RCC 7860 (cell line): ENCODE results near the gene SH3BP5L.
"Not testable (repeated sequence)": the region's sequence is repeated elsewhere in the genome, so short reads cannot be mapped to it uniquely, and the experiment has no call there.

Experiments used
- DNase-seq: peaks from one replicate; pipeline ENCODE4 v3.0.0-alpha.2; 2015; ENCODE audit warnings: low spot score
- FAIRE-seq: peaks from 2 replicates; lab custom pipeline; 2012; peaks lifted over from hg19 to GRCh38; lab: Jason Lieb, UNC

Gene SH3BP5L

DNA sequence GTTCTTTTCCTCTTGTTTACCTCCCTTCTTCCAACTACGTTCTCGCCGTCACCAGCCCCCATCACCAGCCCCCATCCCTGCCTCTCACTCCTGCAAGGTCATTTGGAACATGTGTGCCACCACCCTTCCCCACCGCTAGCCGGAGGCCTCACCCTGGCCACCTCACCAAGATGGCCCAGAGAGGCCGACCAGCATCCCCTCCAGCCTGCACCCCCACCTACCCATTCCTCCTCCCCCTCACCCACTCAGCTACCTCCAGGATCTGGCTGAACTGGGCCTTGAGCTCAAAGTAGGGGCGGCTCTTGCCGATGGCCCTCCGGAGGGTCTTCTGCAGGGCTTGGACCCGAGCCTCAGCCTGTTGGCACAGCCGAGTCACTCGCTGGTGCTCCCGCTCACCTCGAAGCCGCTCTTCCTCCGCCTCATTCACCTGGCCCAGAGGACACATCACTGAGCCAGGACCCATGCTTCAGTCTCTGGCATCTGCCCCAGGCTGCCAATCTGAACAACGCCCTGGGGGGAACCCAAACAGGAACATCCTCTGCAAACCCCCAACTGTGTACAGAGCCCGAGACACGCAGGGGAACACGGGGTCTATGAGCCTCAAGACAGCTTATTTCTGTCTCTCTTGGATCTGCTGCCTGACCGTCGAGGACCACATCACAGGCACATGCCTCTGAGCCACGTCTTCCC, 12.8 kb downstream of the SH3BP5L start:
- DNase-seq = no peak
- FAIRE-seq = no peak

DNA sequence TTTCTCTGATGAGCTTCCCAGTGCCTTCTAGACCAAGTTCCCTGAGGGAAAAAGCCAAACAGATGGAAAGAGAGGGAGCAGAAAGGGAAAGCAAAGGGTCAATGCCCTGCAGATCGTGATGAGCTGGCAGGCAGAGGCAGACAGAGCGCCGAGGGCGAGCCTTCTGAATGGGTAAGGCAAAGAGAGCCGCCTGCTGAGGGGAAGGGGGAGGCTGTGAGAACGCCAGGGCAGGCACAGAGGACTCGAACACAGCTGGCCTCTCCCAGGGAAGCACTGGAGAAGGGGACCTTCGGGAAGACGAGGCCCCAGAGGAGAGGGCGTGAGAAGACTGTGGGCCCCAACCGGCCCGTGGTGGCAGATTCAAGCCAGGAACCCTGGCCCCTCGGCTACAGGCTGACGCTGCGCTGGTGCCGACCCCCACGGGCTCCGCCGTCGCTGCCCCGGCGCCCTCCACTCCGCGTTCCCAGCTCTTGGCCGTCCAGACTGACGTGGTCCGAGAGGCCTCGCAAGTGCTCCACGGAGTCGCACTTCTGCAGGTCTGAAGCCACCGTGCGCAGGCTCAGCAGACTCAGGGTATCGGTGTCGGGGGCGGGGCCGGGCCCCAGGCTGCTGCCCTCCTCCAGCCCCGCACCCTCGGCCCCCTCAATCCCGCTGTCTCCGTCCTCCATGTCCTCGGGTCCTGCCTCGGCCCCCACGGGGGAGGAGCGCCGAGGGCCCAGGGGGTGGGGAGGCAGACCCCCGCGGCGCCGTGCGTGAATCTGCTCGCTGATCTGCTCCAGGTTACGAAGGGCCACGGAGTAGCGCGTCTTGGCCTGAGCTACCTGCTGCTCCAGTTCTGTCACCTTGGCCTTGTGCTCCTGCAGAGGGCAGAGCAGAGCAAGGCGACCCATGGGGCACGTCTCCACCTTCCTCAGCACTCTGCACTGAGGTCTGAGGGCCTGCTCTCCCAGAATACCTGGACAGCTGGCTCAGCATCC, 13.9 kb downstream of the SH3BP5L start:
- no peak for DNase-seq
- no peak for FAIRE-seq

DNA sequence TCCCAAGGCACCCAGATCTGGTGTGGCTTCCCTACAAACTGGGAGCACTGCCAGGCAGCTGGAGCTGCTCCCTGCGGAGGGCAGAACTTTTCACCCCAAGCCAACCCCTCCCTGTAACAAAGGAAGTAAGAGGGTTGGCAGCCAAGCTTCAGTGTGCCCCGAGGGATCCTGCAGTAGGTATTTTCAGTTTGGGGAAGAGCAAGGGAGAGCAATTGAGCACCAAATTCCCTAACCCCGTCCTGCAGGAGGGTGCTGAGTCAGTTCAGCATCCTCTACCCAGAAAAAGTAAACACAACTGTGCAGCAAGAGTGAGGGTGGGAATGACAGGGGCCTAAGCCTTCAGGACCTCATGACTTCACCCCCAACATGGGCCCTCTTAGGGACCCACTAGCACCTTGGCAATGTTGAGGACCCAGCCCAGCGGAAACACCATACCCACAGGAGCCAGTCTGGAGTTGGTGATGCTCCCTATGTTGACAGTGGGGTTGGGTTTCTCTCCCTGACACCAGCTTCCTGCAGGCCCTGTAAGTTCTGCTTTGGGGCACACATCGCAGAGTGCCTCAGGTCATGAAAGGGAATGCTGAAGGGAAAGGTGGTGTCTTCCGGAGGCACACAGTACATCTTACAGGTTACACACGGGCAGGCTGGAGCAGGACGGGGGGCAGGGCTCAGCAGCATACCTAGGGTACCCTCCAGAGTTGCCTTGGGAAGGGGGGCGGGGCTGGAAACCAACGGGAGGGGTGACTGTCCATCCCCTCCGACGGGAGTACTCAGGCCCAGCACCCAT, 14.8 kb downstream of the SH3BP5L start:
- DNase-seq (no peak), FAIRE-seq (no peak)

DNA sequence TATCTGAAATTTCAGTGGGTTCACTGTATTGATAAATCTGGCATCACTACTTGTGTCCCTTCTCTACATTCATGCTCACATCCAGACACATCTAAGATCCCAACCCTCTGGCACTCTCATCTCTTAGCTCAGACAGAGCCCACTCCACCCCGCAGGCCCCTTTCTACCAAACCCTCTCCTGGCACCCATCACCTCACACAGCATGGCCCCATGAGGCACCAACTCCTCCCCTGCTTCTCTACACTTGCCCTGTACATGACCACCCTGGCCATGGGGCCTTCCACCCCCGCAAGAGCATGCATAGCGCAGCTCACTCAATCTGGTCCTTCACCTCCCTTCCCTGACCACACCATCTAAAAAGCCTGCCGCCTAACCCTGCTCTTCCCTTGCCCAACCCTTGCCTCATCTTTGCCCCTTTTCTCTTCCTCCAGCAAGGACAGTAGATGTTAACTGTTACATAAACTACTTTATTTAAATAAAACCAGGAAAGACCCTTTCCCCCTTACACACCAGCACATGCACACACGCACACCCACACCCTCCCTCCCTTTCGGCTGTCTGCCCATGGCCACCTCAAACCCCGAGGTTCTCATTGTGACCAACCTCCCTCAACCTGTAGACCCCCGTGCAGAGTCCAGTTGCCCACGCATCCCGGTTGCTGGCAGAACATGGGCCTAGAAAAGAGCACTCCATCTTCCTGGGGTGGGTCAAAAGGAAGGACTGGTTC, 15.6 kb downstream of the SH3BP5L start:
- FAIRE-seq = no peak
- no peak for DNase-seq

DNA sequence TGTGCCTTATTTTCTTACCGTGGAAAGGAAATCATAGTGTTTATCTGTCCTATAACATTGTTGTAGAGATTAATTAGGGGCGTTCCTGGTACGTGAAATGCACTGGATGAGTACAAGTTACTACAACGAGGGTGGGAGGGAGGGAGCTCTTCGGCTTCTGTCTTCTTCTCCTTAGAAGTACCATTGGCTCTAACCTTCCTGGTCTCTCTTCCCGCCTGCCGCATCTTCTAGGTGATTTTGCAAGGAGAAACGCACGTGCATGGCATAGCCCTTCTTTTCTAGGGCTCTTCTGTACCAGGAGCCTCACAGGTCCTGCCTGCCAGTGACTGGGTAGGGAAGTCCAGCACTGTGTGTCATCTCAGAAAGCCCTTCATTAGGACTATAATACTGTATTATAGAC, 16.8 kb downstream of the SH3BP5L start:
- FAIRE-seq = no peak
- no peak for DNase-seq

DNA sequence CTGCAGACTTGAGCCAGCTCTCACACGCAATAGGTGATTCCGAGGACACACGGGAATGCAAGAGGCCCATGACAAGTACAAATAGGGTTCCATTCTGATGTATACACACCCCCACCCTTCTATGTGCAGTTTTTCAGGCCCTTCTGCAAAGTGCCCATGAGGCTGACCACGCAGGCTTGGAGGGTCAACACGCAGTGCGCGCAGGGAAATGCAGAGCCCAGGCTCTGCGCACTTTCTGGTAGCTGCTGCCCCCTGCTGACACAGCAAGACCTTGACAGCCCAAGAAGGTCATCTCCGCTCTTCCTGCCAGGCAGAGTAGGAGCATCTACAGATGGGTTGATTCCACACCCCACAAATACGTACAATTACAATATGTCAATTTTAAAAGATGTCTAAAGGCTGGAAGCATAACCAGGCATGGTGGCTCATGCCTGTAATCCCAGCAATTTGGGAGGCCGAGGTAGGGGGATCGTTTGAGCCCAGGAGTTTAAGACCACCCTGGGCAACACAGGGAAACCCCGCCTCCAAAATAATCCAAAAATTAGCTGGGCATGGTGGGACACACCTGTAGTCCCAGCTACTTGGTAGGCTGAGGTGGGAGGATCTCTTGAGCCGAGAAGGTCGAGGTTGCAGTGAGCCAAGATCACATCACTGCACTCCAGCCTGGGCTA, 18.5 kb downstream of the SH3BP5L start:
- FAIRE-seq (no peak), DNase-seq (no peak)

DNA sequence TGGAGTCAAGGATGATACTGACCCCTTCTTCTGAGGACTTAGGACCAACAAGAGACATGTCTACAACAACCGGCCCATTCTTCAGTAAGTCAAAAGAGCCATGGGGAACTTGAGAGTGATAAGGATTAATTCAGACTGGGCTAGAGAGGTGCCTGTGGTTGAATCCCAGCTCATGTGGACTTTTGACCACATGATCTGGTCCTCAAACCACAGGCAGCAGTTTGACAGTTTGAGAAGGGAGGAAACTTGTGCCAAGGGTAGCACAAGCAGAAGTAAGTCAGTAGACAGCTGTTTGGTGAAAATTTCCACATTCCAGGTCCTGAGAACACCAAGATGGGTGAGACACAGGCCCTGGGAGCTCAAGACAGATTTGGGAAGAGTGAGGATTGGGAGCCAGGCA, 19.8 kb downstream of the SH3BP5L start:
- DNase-seq = no peak
- no peak for FAIRE-seq

DNA sequence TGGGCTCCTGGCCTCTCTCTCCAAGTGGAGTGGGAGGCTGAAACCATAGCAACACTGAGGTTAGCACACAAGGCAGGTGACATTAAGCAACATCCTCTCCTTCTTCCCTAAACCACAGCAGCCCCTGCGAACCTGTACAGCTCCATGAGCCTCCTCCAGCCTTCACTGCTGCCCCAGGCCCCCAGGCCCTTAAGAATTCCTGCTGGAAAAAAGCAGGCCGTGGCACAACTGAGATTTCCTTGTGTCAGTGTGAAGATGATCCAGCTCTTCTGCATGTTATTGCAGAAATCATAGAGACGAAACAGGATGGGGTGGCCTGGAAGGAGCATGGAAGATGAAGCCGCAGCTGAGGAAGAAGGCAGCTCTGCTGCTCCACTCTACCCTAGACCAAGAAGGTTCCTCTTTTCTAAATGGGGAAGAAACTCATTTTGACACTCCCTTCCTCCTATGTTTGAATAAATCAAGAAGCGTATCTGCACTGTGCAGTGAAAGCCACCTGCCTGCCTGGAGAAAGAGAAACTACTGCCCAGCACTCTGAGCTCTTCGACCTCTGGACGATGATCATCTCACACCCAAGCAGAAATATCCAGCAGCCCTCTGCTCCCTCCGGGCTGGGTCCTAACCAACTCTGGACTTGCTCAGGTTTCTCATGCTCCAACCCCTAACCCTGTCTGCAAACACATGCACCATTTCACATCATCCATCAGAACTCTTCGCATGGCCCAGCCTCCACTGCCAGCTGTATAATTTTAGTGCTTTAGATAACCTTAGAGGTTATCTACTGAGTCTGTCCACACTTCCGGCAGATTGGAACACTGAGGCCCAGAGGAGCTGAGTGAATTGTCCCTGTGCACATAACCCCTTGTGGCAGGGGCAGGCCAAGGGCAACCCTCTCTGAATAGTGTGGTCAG, 20.7 kb downstream of the SH3BP5L start:
- DNase-seq (no peak), FAIRE-seq (no peak)

DNA sequence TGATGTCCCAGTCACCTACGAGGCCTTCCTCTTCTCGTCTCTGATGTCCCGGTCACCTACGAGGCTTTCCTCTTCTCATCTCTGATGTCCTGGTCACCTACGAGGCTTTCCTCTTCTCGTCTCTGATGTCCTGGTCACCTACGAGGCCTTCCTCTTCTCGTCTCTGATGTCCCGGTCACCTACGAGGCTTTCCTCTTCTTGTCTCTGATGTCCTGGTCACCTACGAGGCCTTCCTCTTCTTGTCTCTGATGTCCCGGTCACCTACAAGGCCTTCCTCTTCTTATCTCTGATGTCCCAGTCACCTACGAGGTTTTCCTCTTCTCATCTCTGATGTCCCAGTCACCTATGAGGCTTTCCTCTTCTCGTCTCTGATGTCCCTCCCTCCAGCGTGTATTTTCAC, 22.2 kb downstream of the SH3BP5L start:
- DNase-seq, FAIRE-seq: not testable (repeated sequence)

DNA sequence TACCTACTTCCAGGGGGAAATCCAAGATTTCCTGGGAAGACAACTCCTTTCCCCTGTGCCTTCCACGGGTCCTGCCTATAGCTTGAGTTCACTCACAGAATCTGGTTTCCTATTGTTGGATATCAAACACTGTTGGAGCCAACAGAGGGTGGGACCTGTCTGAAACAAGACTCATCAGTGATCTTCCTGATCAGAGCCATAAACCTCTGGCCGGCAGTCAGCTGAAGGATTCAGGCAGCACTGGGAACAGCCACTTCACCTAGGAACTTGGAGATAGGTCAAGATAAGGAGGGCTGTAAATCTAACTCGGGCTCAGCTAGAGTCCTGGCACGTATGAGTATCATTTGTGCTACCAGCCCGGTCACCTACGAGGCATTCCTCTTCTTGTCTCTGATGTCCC, 23.3 kb downstream of the SH3BP5L start:
- no peak for FAIRE-seq
- no peak for DNase-seq

DNA sequence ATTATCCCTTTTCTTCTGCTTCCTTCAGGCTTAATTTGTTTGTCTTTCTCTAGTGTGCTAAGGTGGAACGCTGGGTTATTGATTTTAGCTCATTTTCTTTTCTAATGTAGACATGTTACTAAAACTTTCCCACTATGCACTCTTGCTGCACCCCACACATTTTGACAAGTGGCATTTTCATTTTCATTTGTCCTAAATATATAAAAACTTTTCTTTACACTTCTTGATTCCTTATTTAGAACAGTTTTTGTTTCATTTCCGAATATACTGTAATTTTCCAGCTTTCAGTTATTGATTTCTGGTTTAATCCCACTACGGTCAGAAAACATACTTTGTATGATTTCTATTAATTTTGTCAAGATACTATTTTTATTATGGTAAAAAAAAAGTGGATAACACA, 25.3 kb downstream of the SH3BP5L start:
- no peak for DNase-seq
- no peak for FAIRE-seq

DNA sequence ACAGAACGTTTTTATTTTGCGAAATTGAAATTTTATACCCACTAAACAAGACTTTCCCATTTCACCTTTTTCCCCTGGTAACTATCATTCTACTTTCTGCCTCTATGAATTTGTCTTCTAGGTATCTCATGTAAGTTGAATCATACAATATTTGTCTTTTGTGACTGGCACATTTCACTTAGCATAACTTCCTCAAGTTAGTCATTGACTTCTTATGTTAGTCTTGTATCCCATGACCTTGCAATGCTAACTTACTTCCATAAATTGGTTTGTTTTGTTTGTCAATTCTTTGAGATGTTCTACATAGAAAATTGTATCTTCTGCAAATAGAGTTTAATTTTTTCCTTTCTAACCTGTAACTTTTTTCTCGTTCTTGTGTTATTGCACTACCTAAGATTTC, 26.9 kb downstream of the SH3BP5L start:
- DNase-seq (no peak), FAIRE-seq (no peak)

DNA sequence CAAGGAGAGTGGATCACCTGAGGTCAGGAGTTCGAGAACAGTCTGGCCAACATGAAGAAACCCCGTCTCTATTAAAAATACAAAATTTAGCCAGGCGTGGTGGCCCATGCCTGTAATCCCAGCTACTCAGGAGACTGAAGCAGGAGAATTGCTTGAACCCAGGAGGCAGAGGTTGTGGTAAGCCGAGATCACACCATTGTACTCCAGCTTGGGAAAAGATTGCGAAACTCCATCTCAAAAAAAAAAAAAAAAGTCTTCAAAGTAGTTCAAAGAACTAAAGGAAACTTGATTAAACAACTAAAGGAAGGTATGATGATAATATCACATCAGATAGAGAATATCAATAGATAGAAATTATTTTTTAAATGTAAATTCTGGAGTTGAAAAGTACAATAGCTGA, 31.1 kb downstream of the SH3BP5L start:
- DNase-seq, FAIRE-seq: not testable (repeated sequence)

DNA sequence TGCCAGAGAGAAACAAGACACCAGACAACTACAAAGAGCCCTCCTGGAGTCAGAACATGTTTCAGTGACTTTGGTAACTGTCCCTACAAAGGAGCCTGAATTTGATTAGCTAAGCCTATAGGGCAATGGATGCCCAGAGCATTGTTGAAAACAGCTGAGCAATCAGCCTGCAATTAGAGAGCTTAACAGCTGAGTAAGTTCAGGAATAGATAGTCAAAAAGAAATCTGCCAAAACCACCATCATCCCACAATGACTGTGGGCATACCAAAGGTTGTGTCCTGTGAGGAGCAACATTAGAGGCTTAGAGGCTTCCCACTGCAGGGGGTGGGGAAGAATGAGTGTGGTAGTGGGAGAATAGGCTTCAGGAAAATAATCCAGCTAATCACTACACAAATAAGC, 32.1 kb downstream of the SH3BP5L start:
- FAIRE-seq (no peak), DNase-seq (no peak)

DNA sequence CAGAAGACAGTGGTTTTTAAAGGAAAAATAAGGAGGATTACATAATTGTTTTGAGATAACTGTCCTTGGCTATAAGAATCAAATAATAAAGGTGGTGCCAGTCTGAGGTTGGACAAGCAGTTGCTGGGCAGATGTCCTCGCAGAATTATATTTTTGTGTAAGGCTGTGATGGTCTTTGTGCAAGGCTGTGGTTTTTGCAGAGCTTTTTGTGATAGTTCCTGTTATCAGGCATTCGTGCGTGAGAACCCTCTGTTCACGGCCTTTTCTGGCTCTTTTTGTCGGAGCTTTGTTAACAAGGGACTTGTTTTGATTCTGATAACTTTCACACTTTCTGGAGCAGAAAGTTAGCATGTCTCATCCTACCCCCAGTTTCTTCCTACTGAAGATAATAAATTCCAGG, 33.4 kb downstream of the SH3BP5L start:
- no peak for FAIRE-seq
- DNase-seq = no peak

DNA sequence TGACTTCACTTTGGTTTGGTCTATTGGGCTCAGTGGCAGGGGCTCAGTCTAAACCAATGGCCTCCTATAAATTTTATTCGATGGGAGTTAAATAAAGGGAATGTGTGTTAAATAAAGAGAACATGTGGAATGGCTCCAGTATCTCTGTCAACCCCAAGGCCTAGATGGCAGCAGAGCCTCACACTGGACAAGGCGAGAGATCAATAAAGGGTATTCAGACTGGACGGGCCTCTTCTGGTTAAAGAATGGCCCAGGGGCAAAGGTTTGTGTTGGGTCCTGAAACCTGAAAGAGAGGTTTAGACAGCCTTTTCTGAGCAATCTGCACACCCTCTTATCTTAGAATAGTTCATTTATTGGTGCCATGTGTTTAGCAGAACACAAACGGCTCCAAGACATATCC, 34.7 kb downstream of the SH3BP5L start:
- FAIRE-seq (no peak), DNase-seq (no peak)

DNA sequence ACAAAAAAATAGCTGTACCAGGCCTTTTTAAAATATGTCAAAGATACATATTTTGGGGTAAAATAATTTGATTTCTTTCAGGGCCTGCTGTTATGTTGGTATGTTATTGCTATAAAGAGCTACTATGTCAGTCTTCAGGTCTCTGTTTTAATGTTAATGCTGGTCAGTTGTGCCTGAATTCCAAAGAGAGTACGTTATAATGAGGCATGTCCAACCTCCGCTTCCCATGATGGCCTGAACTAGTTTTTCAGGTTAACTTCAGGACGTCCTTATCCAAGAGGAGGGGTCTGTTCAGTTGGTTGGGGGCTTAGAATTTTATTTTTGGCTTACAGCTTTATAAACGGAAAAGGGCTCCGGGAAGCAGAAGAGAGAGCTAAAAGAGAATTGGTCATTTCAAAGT, 35.3 kb downstream of the SH3BP5L start:
- no peak for DNase-seq
- FAIRE-seq = no peak

DNA sequence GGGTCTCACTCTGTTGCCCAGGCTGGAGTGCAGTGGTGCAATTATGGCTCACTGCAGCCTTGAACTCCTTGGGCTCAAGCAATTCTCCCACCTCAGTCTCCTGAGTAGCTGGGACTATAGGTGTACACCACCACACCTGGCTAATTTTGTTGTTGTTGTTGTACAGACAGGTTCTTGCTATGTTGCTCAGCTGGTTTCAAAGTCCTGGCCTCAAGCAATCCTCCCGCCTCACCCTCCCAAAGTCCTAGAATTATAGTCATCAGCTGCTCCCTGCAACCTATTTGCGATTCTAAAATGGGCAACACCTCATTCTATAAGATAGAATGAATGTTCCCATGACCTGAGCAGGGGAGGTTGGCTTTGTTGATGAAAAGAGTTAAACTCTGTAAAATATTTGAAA, 36.4 kb downstream of the SH3BP5L start:
- not testable (repeated sequence) for FAIRE-seq, DNase-seq

DNA sequence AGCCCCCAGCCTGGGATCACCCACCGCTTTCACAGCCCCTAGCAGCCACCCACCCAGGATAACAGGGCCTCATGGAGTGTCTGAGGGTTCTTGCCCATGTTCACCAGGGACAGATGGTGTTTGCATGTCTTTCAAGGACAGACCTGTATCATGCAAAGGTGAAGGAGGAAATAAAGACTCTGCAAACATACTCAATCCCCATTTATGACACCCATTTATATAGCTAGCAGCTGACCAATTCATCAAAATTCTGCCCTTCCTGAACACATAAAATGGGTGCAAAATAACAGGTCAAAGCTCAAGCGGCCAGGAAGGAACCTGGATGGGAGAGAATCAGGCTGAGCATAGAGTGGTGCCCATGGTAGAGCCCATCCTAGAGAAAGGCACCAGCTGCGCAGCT, 37.4 kb downstream of the SH3BP5L start:
- DNase-seq (no peak), FAIRE-seq (no peak)
